KMS-11 (cell line): ENCODE measurements around the gene SLC25A33.

Source experiments
- H2AFZ ChIP-seq: fragments of 200-600 bp; sonication (generic); 2 replicates; pipeline ENCODE4 v1.6.1; 2016; ENCODE audit warnings: antibody characterized with exemption, mixed run types, low read depth
- H3K27ac ChIP-seq: fragments of 200-600 bp; sonication (generic); 2 replicates; pipeline ENCODE4 v1.6.1; 2016; ENCODE audit warnings: mild to moderate bottlenecking, mixed run types
- H3K27me3 ChIP-seq: fragments of 200-600 bp; sonication (generic); 2 replicates; pipeline ENCODE4 v1.6.1; 2017; ENCODE audit warnings: mild to moderate bottlenecking, low read depth, mixed run types, moderate library complexity; ENCODE audit not compliant: insufficient read depth
- H3K36me3 ChIP-seq: fragments of 200-600 bp; sonication (generic); 2 replicates; pipeline ENCODE4 v1.6.1; 2017; ENCODE audit warnings: mild to moderate bottlenecking, mixed run types; ENCODE audit not compliant: insufficient read depth
- H3K4me1 ChIP-seq: fragments of 200-600 bp; sonication (generic); 2 replicates; pipeline ENCODE4 v1.6.1; 2016; ENCODE audit warnings: mild to moderate bottlenecking, low read depth, mixed run types; ENCODE audit not compliant: poor library complexity, severe bottlenecking
- H3K4me2 ChIP-seq: fragments of 200-600 bp; sonication (generic); 2 replicates; pipeline ENCODE4 v1.7.0; 2016; ENCODE audit warnings: mild to moderate bottlenecking, mixed run types
- H3K4me3 ChIP-seq: fragments of 200-600 bp; sonication (generic); IDR thresholded peaks from 2 replicates; pipeline ENCODE4 v1.6.1; 2017; ENCODE audit warnings: low read depth, low read length, mixed read lengths; ENCODE audit not compliant: insufficient read depth
- H3K79me2 ChIP-seq: fragments of 200-600 bp; sonication (generic); 2 replicates; pipeline ENCODE4 v1.6.1; 2016; ENCODE audit warnings: low read depth, mixed run types; ENCODE audit not compliant: insufficient read depth
- H3K9ac ChIP-seq: fragments of 200-600 bp; sonication (generic); 2 replicates; pipeline ENCODE4 v1.6.1; 2016; ENCODE audit warnings: mild to moderate bottlenecking, mixed run types
- H4K20me1 ChIP-seq: fragments of 200-600 bp; sonication (generic); 2 replicates; pipeline ENCODE4 v1.6.1; 2016; ENCODE audit warnings: mild to moderate bottlenecking, mixed run types; ENCODE audit not compliant: insufficient read depth
- CTCF ChIP-seq: fragments of 200-600 bp; sonication (generic); conservative IDR thresholded peaks from 2 replicates; pipeline ENCODE4 v1.6.1; 2017; ENCODE audit warnings: low read depth, mild to moderate bottlenecking, antibody characterized with exemption, low read length, moderate library complexity, mixed read lengths

The SLC25A33 gene

GRCh38 chr1:9537863-9538668, 1.2 kb upstream of the SLC25A33 start:
- Histone ChIP-seq H3K4me2 (no peak overlapping the region), H3K9ac (no peak overlapping the region), H2AFZ (peak overlapping the region; percentile 89; the same call in 1 of the 2 replicates), H3K4me3 (no peak overlapping the region), H3K79me2 (peaks cover 33% of the 10 kb centered on the region), H3K4me1 (peaks cover 25% of the 10 kb centered on the region), H3K27ac (no peak overlapping the region), H3K27me3 (no peaks in the 10 kb centered on the region), H4K20me1 (peaks cover 8% of the 10 kb centered on the region), H3K36me3 (no peaks in the 10 kb centered on the region)
- no peak for TF ChIP-seq CTCF

- H3K27me3 ChIP-seq = no peaks in the 10 kb centered on the region
- H3K4me2 ChIP-seq = peak overlapping the region; percentile 50
- peak overlapping the region; percentile 11; the same call in 1 of the 2 replicates for H3K9ac ChIP-seq
- no peaks in the 10 kb centered on the region for H3K36me3 ChIP-seq
- peaks cover 40% of the 10 kb centered on the region for H3K79me2 ChIP-seq
- H2AFZ ChIP-seq = peak overlapping the region; percentile 89
- H3K4me3 ChIP-seq = no peak overlapping the region
- TF ChIP-seq CTCF = no peak
- peaks cover 8% of the 10 kb centered on the region for H4K20me1 ChIP-seq
- H3K27ac ChIP-seq = peak overlapping the region; percentile 52
- H3K4me1 ChIP-seq = peaks cover 25% of the 10 kb centered on the region
Measured at GRCh38 chr1:9538669-9539164, 548 bp upstream of the SLC25A33 start.

GRCh38 chr1:9539829-9540550, 725 bp downstream of the SLC25A33 start:
- peak overlapping the region; percentile 32; the same call in 1 of the 2 replicates for H2AFZ ChIP-seq
- H3K4me2 ChIP-seq = peak overlapping the region; percentile 84
- H3K4me1 ChIP-seq = peaks cover 25% of the 10 kb centered on the region
- H3K4me3 ChIP-seq = no peak overlapping the region
- H3K9ac ChIP-seq = peak overlapping the region; percentile 84
- H3K27me3 ChIP-seq = no peaks in the 10 kb centered on the region
- no peaks in the 10 kb centered on the region for H3K36me3 ChIP-seq
- TF ChIP-seq CTCF = no peak
- H4K20me1 ChIP-seq = peaks cover 8% of the 10 kb centered on the region
- H3K79me2 ChIP-seq = peaks cover 52% of the 10 kb centered on the region
- H3K27ac ChIP-seq = peak overlapping the region; percentile 79

GRCh38 chr1:9542430-9542829, 3.2 kb downstream of the SLC25A33 start:
- no peak overlapping the region for H3K4me2 ChIP-seq
- H2AFZ ChIP-seq = no peak overlapping the region
- no peak overlapping the region for H3K9ac ChIP-seq
- H3K4me3 ChIP-seq = no peak overlapping the region
- no peaks in the 10 kb centered on the region for H3K36me3 ChIP-seq
- no peak for TF ChIP-seq CTCF
- peaks cover 19% of the 10 kb centered on the region for H4K20me1 ChIP-seq
- no peak overlapping the region for H3K27ac ChIP-seq
- H3K27me3 ChIP-seq = no peaks in the 10 kb centered on the region
- peaks cover 25% of the 10 kb centered on the region for H3K4me1 ChIP-seq
- peaks cover 76% of the 10 kb centered on the region for H3K79me2 ChIP-seq
